Esophagus muscularis mucosa (tissue), 4 donors: ENCODE results near the gene UEVLD.

Experiments
- EP300 ChIP-seq: sonication (generic); formaldehyde crosslinking; IDR thresholded peaks from one replicate; pipeline ENCODE4 v1.6.1; 2017; ENCODE audit warnings: antibody characterized with exemption
- POLR2AphosphoS5 ChIP-seq, 2 donors: sonication (generic); formaldehyde crosslinking; IDR thresholded peaks; one replicate each; pipeline ENCODE4 v1.6.1; 2017; ENCODE audit warnings: antibody characterized with exemption in 2 of 2
- TF ChIP-seq, protein P1 (sequence below), 3 experiments: fragments of 200-600 bp in 2 of 3; fragments of 450-650 bp in 1 of 3; sonication (generic) in 2 of 3; IDR thresholded peaks; one replicate each; pipeline ENCODE4 v1.5.1; 2017 to 2019; ENCODE audit warnings: antibody characterized with exemption in 3 of 3, mild to moderate bottlenecking in 2 of 3, moderate library complexity in 1 of 3

DNA sequence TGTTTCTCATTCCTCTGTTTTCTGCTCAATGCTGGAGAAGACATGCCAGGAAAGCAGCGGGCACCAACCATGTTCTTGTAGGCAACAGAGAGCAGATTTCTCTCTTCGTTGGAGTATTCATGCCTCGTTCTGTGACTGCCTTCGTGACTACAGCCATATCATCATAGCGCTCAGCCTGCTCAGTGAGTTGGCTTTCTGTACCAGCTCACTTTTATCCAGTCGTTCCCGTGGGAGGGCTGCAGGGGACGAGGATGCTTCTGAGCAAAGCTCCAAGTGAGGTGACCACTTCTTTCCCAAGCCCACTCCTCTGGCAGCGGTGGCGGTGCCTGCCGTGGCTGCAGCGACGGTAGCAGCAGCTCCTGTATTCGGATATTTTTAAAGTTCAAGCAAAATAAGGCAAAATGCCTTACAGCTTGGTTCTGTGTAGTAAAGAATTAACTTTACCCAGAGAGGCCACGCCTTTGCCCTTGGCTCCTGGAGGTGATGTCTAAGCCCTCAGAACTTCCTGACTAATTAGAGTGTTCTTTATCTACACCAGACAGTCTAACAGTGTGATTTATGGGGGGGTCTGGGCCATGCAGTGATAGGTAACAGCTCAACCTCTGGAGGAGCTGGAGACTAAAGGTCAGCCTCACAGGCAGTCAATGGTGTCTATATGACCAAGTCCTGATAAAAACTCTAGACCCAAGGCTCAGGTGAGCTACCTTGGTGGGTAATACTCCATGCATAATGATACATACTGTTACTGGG is 97.6 kb downstream of the UEVLD start:
- no peak for TF ChIP-seq POLR2AphosphoS5 (IDR thresholded peaks at IDR 0.05)
- TF ChIP-seq, protein P1, sequence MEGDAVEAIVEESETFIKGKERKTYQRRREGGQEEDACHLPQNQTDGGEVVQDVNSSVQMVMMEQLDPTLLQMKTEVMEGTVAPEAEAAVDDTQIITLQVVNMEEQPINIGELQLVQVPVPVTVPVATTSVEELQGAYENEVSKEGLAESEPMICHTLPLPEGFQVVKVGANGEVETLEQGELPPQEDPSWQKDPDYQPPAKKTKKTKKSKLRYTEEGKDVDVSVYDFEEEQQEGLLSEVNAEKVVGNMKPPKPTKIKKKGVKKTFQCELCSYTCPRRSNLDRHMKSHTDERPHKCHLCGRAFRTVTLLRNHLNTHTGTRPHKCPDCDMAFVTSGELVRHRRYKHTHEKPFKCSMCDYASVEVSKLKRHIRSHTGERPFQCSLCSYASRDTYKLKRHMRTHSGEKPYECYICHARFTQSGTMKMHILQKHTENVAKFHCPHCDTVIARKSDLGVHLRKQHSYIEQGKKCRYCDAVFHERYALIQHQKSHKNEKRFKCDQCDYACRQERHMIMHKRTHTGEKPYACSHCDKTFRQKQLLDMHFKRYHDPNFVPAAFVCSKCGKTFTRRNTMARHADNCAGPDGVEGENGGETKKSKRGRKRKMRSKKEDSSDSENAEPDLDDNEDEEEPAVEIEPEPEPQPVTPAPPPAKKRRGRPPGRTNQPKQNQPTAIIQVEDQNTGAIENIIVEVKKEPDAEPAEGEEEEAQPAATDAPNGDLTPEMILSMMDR (IDR thresholded peaks at IDR 0.05): no peak
- no peak for TF ChIP-seq EP300
